GM18909 (cell line): Measurements from ENCODE around the gene GNG12.
"Not testable (repeated sequence)": the region's sequence is repeated elsewhere in the genome, so short reads cannot be mapped to it uniquely, and the experiment has no call there.

Experiments used
- ATAC-seq: cut with Tn5 transposase; IDR thresholded peaks from one replicate; pipeline ENCODE4 v1.9.1; 2021; ENCODE audit warnings: mild to moderate bottlenecking; ENCODE audit not compliant: unreplicated experiment, poor library complexity

Gene GNG12

GRCh38 chr1:67666636-67667035 lies 166.6 kb downstream of the GNG12 start:
- ATAC-seq, result no peak

- ATAC-seq, result not testable (repeated sequence)
Measured at GRCh38 chr1:67665307-67665706, 168.0 kb downstream of the GNG12 start.

- ATAC-seq, result no peak
Measured at GRCh38 chr1:67664048-67664447, 169.2 kb downstream of the GNG12 start.

GRCh38 chr1:67662884-67663283 lies 170.4 kb downstream of the GNG12 start:
- no peak for ATAC-seq

- ATAC-seq, result no peak
Measured at GRCh38 chr1:67659229-67659628, 174.0 kb downstream of the GNG12 start.

- ATAC-seq, result not testable (repeated sequence)
Measured at GRCh38 chr1:67657152-67657551, 176.1 kb downstream of the GNG12 start.

GRCh38 chr1:67655581-67655980 lies 177.7 kb downstream of the GNG12 start:
- ATAC-seq, result no peak

- ATAC-seq, result no peak
Measured at GRCh38 chr1:67653304-67653703, 180.0 kb downstream of the GNG12 start.

GRCh38 chr1:67652800-67653199 lies 180.5 kb downstream of the GNG12 start:
- ATAC-seq, result no peak
